Upper lobe of left lung (tissue), 6 donors: Measurements from ENCODE around the gene GALNT14. TPM values are rescaled to one million over a fixed set of nuclear protein-coding genes. Genes with fewer than 3 reads are reported as not detected.

Experiments
- ATAC-seq, 2 donors: fragments of 200-7000 bp; cut with Tn5 transposase; one replicate each; pipeline ENCODE4 v1.9.1; 2022; ENCODE audit warnings: mild to moderate bottlenecking in 2 of 2, moderate library complexity in 2 of 2; ENCODE audit not compliant: low FRiP score in 2 of 2
- DNase-seq, 2 donors: peaks; one replicate each; pipeline ENCODE4 v3.0.0-alpha.2; 2019 to 2020
- H3K27ac ChIP-seq, 4 donors: fragments of 200-600 bp; sonication (generic); one replicate each; pipeline ENCODE4 v1.5.1; 2016 to 2019
- H3K27me3 ChIP-seq, 4 donors: fragments of 200-600 bp; sonication (generic); one replicate each; pipeline ENCODE4 v1.5.1; 2017 to 2019
- H3K36me3 ChIP-seq, 4 donors: fragments of 200-600 bp; sonication (generic); one replicate each; pipeline ENCODE4 v1.5.1; 2016 to 2019
- H3K4me1 ChIP-seq, 4 donors: fragments of 200-600 bp; sonication (generic); one replicate each; pipeline ENCODE4 v1.5.1; 2018 to 2019
- H3K4me3 ChIP-seq, 4 donors: fragments of 200-600 bp; sonication (generic); one replicate each; pipeline ENCODE4 v1.5.1; 2017 to 2019; ENCODE audit warnings: mild to moderate bottlenecking in 2 of 4, moderate library complexity in 1 of 4
- H3K9me3 ChIP-seq, 4 donors: fragments of 200-600 bp; sonication (generic); one replicate each; pipeline ENCODE4 v1.5.1; 2018 to 2019
- CTCF ChIP-seq, 6 experiments: fragments of 450-650 bp in 4 of 6; fragments of 200-600 bp in 2 of 6; sonication (generic) in 2 of 6; IDR thresholded peaks; one replicate each; pipeline ENCODE4 v1.5.1; 2016 to 2019; ENCODE audit warnings: antibody characterized with exemption in 6 of 6
- EP300 ChIP-seq, 4 donors: sonication (generic); formaldehyde crosslinking; IDR thresholded peaks; one replicate each; pipeline ENCODE4 v1.5.1; 2017; ENCODE audit warnings: antibody characterized with exemption in 4 of 4, control low read depth in 2 of 4
- POLR2A ChIP-seq, 4 donors: fragments of 450-650 bp; IDR thresholded peaks; one replicate each; pipeline ENCODE4 v1.5.1; 2016 to 2017; ENCODE audit warnings: antibody characterized with exemption in 4 of 4, mild to moderate bottlenecking in 2 of 4
- POLR2AphosphoS5 ChIP-seq, 2 donors: sonication (generic); formaldehyde crosslinking; IDR thresholded peaks; one replicate each; pipeline ENCODE4 v1.5.1; 2017; ENCODE audit warnings: antibody characterized with exemption in 2 of 2
- WGBS, 2 donors: methylation state at CpG; one replicate each; pipeline ENCODE4 v1.1.5; 2017 to 2018; 5-methylcytosine and 5-hydroxymethylcytosine counted together
- total RNA-seq, 6 donors: library from RNA; depleted of rRNA in 4 of 6; stranded (reverse); fragments of >200 nt in 4 of 6; gene quantifications; one replicate each; pipeline versions ENCODE4 v1.1.0 to v1.2.1, GENCODE V29; 2016 to 2021
- donor health status: DM: no; HTN: no; CAD: no; lungs with moderate emphysema.
- donor health status: DM: no; HTN: yes; CAD: no; lungs with severe emphysema.

GALNT14 gene
- total RNA-seq, 6 donors from 2014 or later: 0.98 to 2.6 (median 1.4) TPM; not detected in 1

GRCh38 chr2:30989746-30990145 is 148.5 kb downstream of the GALNT14 start:
- Histone ChIP-seq H3K4me3 (no peak overlapping the region), H3K4me1 (no peaks in the 10 kb centered on the region), H3K9me3 (no peaks in the 10 kb centered on the region), H3K27me3 (no peaks in the 10 kb centered on the region), H3K27ac (no peak overlapping the region), H3K36me3 (no peaks in the 10 kb centered on the region)
- TF ChIP-seq POLR2AphosphoS5 (IDR thresholded peaks at IDR 0.05) (no peak), POLR2A (IDR thresholded peaks at IDR 0.05) (no peak), CTCF (IDR thresholded peaks at IDR 0.05) (no peak), EP300 (IDR thresholded peaks at IDR 0.05) (no peak)
- 96 to 100% methylated on average over 1 of the region's 1 CpG for WGBS, 2 donors
- DNase-seq: no peak
- ATAC-seq: no peak

- 85 to 90% methylated on average over 6 of the region's 6 CpGs for WGBS, 2 donors
- Histone ChIP-seq H3K9me3 (no peaks in the 10 kb centered on the region), H3K36me3 (no peaks in the 10 kb centered on the region), H3K4me1 (no peaks in the 10 kb centered on the region), H3K27me3 (no peaks in the 10 kb centered on the region), H3K27ac (no peak overlapping the region), H3K4me3 (no peak overlapping the region)
- DNase-seq (no peak), ATAC-seq (no peak)
- TF ChIP-seq POLR2AphosphoS5 (IDR thresholded peaks at IDR 0.05) (no peak), CTCF (IDR thresholded peaks at IDR 0.05) (no peak), EP300 (IDR thresholded peaks at IDR 0.05) (no peak), POLR2A (IDR thresholded peaks at IDR 0.05) (no peak)
These were observed 150.7 kb downstream of the GALNT14 start for GRCh38 chr2:30987566-30987965.

- DNase-seq: no peak
- no peaks in the 10 kb centered on the region for H3K4me1 ChIP-seq
- WGBS, 2 donors: 77 to 79% methylated on average over 5 of the region's 5 CpGs
- TF ChIP-seq EP300 (IDR thresholded peaks at IDR 0.05) (no peak), POLR2AphosphoS5 (IDR thresholded peaks at IDR 0.05) (no peak), POLR2A (IDR thresholded peaks at IDR 0.05) (no peak), CTCF (IDR thresholded peaks at IDR 0.05) (no peak)
- no peaks in the 10 kb centered on the region for H3K9me3 ChIP-seq
- no peak for ATAC-seq
- H3K27me3 ChIP-seq: no peaks in the 10 kb centered on the region
- no peak overlapping the region for H3K27ac ChIP-seq
- no peaks in the 10 kb centered on the region for H3K36me3 ChIP-seq
- no peak overlapping the region for H3K4me3 ChIP-seq
These were observed 152.0 kb downstream of the GALNT14 start for GRCh38 chr2:30986231-30986580.

- Histone ChIP-seq H3K27me3 (no peaks in the 10 kb centered on the region), H3K27ac (no peak overlapping the region), H3K36me3 (no peaks in the 10 kb centered on the region), H3K4me1 (no peaks in the 10 kb centered on the region), H3K4me3 (no peak overlapping the region), H3K9me3 (no peaks in the 10 kb centered on the region)
- TF ChIP-seq POLR2AphosphoS5 (IDR thresholded peaks at IDR 0.05) (no peak), POLR2A (IDR thresholded peaks at IDR 0.05) (no peak), CTCF (IDR thresholded peaks at IDR 0.05) (no peak), EP300 (IDR thresholded peaks at IDR 0.05) (no peak)
- DNase-seq (no peak), ATAC-seq (no peak)
- WGBS, 2 donors: 65 to 71% methylated on average over 9 of the region's 9 CpGs
These were observed 152.6 kb downstream of the GALNT14 start for GRCh38 chr2:30985493-30986230.

GRCh38 chr2:30984148-30984547 is 154.1 kb downstream of the GALNT14 start:
- 83 to 93% methylated on average over 2 of the region's 2 CpGs for WGBS, 2 donors
- DNase-seq (no peak), ATAC-seq (no peak)
- Histone ChIP-seq H3K27ac (no peak overlapping the region), H3K9me3 (no peaks in the 10 kb centered on the region), H3K36me3 (no peaks in the 10 kb centered on the region), H3K4me3 (no peak overlapping the region), H3K4me1 (no peaks in the 10 kb centered on the region), H3K27me3 (no peaks in the 10 kb centered on the region)
- no peak for TF ChIP-seq CTCF (IDR thresholded peaks at IDR 0.05)
- no peak for TF ChIP-seq POLR2A (IDR thresholded peaks at IDR 0.05)
- TF ChIP-seq POLR2AphosphoS5 (IDR thresholded peaks at IDR 0.05): no peak
- TF ChIP-seq EP300 (IDR thresholded peaks at IDR 0.05): no peak
